ENCODE data around the gene GOLGA6B.
A peak's percentile ranks its signal among the peaks of the same experiment; 100 is the strongest.

Gene GOLGA6B

DNA sequence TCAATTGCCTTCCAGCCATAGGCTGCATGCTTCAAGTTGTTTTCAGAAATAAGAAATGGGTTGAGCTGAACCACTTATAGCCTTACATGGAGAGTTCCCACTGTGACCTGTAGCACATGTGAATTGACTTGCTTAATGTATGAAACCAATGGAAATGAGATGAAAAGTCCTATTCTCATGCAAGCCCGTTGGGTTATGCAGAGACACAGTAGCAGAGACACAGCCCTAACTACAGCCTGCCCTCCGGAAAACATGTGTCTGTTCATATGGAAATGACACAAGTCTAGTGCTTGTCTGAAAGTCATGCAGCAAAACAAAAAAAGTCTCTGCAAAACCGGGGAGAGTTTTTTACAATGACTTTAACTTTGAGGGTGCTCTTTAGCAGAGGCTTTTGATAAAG is 17.0 kb downstream of the GOLGA6B start:
- Histone ChIP-seq H3K9me3 (ENCODE audit: low read depth, low read length) (no peaks in the 10 kb centered on the region), H3K27ac (no peak overlapping the region), H3K36me3 (ENCODE audit: insufficient read depth, low read length) (no peaks in the 10 kb centered on the region), H3K4me3 (no peak overlapping the region), H3K9ac (ENCODE audit: insufficient read length) (no peak overlapping the region)
- DNase-seq (ENCODE audit: low read depth, low spot score): no peak
- TF ChIP-seq POLR2AphosphoS5 (IDR thresholded peaks at IDR 0.05; ENCODE audit: borderline replicate concordance, low read depth, low read length) (no peak), FOXP2 (optimal IDR thresholded peaks at IDR 0.05; ENCODE audit: control extremely low read depth, extremely low read length, insufficient read depth) (no peak), EZH2 (IDR thresholded peaks at IDR 0.05) (no peak)

DNA sequence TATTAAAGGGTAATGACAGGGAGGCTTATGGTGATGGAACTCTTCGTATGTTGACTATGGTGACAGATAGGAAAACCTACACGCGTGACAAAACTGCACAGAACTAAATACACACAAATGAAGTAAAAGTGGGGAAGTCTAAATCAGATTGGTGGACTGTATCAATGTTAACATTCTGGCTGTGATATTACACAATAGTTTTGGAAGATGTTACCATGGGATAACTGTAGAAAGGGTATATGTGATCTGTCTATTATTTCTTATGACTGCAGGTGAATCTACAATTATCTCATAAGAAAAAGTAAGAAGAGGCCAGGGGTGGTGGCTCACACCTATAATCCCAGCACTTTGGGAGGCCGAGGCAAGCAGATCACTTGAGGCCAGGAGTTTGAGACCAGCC is 22.3 kb downstream of the GOLGA6B start:
- TF ChIP-seq FOXP2 (optimal IDR thresholded peaks at IDR 0.05; ENCODE audit: control extremely low read depth, extremely low read length, insufficient read depth): no peak
- no peak overlapping the region for H3K27ac ChIP-seq
- no peak overlapping the region for H3K4me3 ChIP-seq
- H3K9me3 ChIP-seq (ENCODE audit: low read depth, low read length): no peaks in the 10 kb centered on the region
- no peak overlapping the region for H3K9ac ChIP-seq (ENCODE audit: insufficient read length)
- no peaks in the 10 kb centered on the region for H3K36me3 ChIP-seq (ENCODE audit: insufficient read depth, low read length)
- DNase-seq (ENCODE audit: low read depth, low spot score): no peak

DNA sequence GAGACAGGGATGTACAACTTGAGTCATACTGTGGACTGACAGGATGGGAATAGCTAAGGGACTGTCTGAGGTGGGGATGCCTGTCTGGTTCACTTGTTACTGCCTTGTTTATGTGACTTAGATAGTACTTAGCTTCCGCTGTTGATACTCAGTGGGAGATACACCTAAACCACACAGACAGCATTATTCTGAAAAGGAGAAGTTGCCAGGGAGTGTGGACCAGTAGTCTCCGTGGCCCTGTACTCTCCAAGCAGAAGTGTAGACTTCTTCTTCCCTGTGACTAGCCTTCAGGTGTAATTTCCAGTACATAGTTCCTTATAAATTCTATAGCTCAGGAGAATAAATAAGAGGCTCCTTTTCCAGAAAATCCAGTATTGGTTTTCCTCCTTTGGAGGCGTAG is 26.4 kb downstream of the GOLGA6B start:
- Histone ChIP-seq H3K9me3 (ENCODE audit: low read depth, low read length) (no peaks in the 10 kb centered on the region), H3K4me3 (no peak overlapping the region), H3K36me3 (ENCODE audit: insufficient read depth, low read length) (no peaks in the 10 kb centered on the region), H3K9ac (ENCODE audit: insufficient read length) (no peak overlapping the region), H3K27ac (no peak overlapping the region)
- TF ChIP-seq FOXP2 (optimal IDR thresholded peaks at IDR 0.05; ENCODE audit: control extremely low read depth, extremely low read length, insufficient read depth) (no peak), EZH2 (IDR thresholded peaks at IDR 0.05) (no peak), POLR2AphosphoS5 (IDR thresholded peaks at IDR 0.05; ENCODE audit: borderline replicate concordance, low read depth, low read length) (no peak)
- no peak for DNase-seq (ENCODE audit: low read depth, low spot score)

DNA sequence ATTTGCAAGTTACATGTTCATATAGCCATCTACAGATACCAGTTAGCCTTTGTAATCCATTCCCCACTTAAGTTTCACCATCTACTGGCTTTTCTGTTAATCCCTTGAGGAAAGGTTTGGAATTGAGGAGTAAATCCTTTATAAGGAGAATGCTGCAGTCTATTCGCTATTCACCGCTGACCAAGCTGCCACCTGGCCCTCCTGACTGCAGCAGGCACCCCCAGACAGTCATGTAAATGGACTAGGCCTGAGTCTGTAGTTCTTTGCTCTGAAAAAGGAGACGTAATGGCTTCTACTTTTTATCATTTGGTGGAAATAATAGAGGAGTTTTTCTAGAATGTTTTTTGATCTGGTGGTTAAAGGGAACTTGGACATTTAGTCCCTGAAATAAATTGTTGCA is 28.3 kb downstream of the GOLGA6B start:
- H3K9ac ChIP-seq (ENCODE audit: insufficient read length): no peak overlapping the region
- H3K4me3 ChIP-seq: no peak overlapping the region
- no peak overlapping the region for H3K27ac ChIP-seq
- no peaks in the 10 kb centered on the region for H3K36me3 ChIP-seq (ENCODE audit: insufficient read depth, low read length)
- DNase-seq (ENCODE audit: low read depth, low spot score): no peak
- TF ChIP-seq EZH2 (IDR thresholded peaks at IDR 0.05) (no peak), POLR2AphosphoS5 (IDR thresholded peaks at IDR 0.05; ENCODE audit: borderline replicate concordance, low read depth, low read length) (no peak), FOXP2 (optimal IDR thresholded peaks at IDR 0.05; ENCODE audit: control extremely low read depth, extremely low read length, insufficient read depth) (no peak)
- H3K9me3 ChIP-seq (ENCODE audit: low read depth, low read length): no peaks in the 10 kb centered on the region

GRCh38 chr15:72685301-72685924 is 30.9 kb downstream of the GOLGA6B start:
- TF ChIP-seq FOXP2 (optimal IDR thresholded peaks at IDR 0.05; ENCODE audit: control extremely low read depth, extremely low read length, insufficient read depth) (no peak), POLR2AphosphoS5 (IDR thresholded peaks at IDR 0.05; ENCODE audit: borderline replicate concordance, low read depth, low read length) (no peak), EZH2 (IDR thresholded peaks at IDR 0.05) (no peak)
- H3K9me3 ChIP-seq (ENCODE audit: low read depth, low read length): no peaks in the 10 kb centered on the region
- no peaks in the 10 kb centered on the region for H3K36me3 ChIP-seq (ENCODE audit: insufficient read depth, low read length)
- H3K27ac ChIP-seq: peak overlapping the region; percentile 66
- DNase-seq (ENCODE audit: low read depth, low spot score): no peak
- H3K9ac ChIP-seq (ENCODE audit: insufficient read length): peak overlapping the region; percentile 65
- peak overlapping the region; percentile 93 for H3K4me3 ChIP-seq

GRCh38 chr15:72685925-72686794 is 31.7 kb downstream of the GOLGA6B start, which contains the start of the genes BBS4 and HIGD2B:
Gene BBS4, plus strand, starts transcription at chr15:72686207. Its CDS starts 21 bp downstream, at chr15:72686228.
Gene HIGD2B, minus strand, starts transcription at chr15:72686182. Its CDS starts 9,808 bp downstream, at chr15:72676374.
- TF ChIP-seq POLR2AphosphoS5 (IDR thresholded peaks at IDR 0.05; ENCODE audit: borderline replicate concordance, low read depth, low read length): peak; percentile 88
- TF ChIP-seq EZH2 (IDR thresholded peaks at IDR 0.05): no peak
- no peaks in the 10 kb centered on the region for H3K9me3 ChIP-seq (ENCODE audit: low read depth, low read length)
- no peaks in the 10 kb centered on the region for H3K36me3 ChIP-seq (ENCODE audit: insufficient read depth, low read length)
- H3K27ac ChIP-seq: peak within 1 kb of the TSS; percentile 89
- H3K9ac ChIP-seq (ENCODE audit: insufficient read length): peak within 1 kb of the TSS; percentile 65
- peak within 1 kb of the TSS; percentile 93 for H3K4me3 ChIP-seq
- DNase-seq (ENCODE audit: low read depth, low spot score): peak; percentile 18

GRCh38 chr15:72688697-72689096 is 34.2 kb downstream of the GOLGA6B start:
- no peak for DNase-seq (ENCODE audit: low read depth, low spot score)
- Histone ChIP-seq H3K27ac (no peak overlapping the region), H3K36me3 (ENCODE audit: insufficient read depth, low read length) (no peaks in the 10 kb centered on the region), H3K9me3 (ENCODE audit: low read depth, low read length) (no peaks in the 10 kb centered on the region), H3K4me3 (no peak overlapping the region), H3K9ac (ENCODE audit: insufficient read length) (no peak overlapping the region)
- TF ChIP-seq EZH2 (IDR thresholded peaks at IDR 0.05): no peak
- no peak for TF ChIP-seq POLR2AphosphoS5 (IDR thresholded peaks at IDR 0.05; ENCODE audit: borderline replicate concordance, low read depth, low read length)
- TF ChIP-seq FOXP2 (optimal IDR thresholded peaks at IDR 0.05; ENCODE audit: control extremely low read depth, extremely low read length, insufficient read depth): no peak

GRCh38 chr15:72690938-72691337 is 36.4 kb downstream of the GOLGA6B start:
- Histone ChIP-seq H3K27ac (no peak overlapping the region), H3K9me3 (ENCODE audit: low read depth, low read length) (no peaks in the 10 kb centered on the region), H3K4me3 (no peak overlapping the region), H3K9ac (ENCODE audit: insufficient read length) (no peak overlapping the region), H3K36me3 (ENCODE audit: insufficient read depth, low read length) (no peaks in the 10 kb centered on the region)
- TF ChIP-seq POLR2AphosphoS5 (IDR thresholded peaks at IDR 0.05; ENCODE audit: borderline replicate concordance, low read depth, low read length) (no peak), FOXP2 (optimal IDR thresholded peaks at IDR 0.05; ENCODE audit: control extremely low read depth, extremely low read length, insufficient read depth) (no peak), EZH2 (IDR thresholded peaks at IDR 0.05) (no peak)
- DNase-seq (ENCODE audit: low read depth, low spot score): no peak
